Immature natural killer cell (primary cell): ENCODE measurements around the gene RALGPS1. TPM values are rescaled to one million over a fixed set of nuclear protein-coding genes. Genes with fewer than 3 reads are reported as not detected.
"Not testable (repeated sequence)": the region's sequence is repeated elsewhere in the genome, so short reads cannot be mapped to it uniquely, and the experiment has no call there.

Source experiments
- DNase-seq, 3 donors: peaks; one replicate each; pipeline ENCODE4 v3.0.0; 2022; ENCODE audit warnings: mixed read lengths in 1 of 3
- H3K27ac Mint-ChIP-seq, 6 donors: one replicate each; pipeline ENCODE4 v1.8.0; 2020; ENCODE audit warnings: mixed read lengths in 6 of 6, mild to moderate bottlenecking in 5 of 6, inconsistent platforms in 4 of 6, moderate library complexity in 3 of 6
- H3K27me3 Mint-ChIP-seq, 3 donors: one replicate each; pipeline ENCODE4 v1.8.0; 2020 to 2021; ENCODE audit warnings: low read depth in 3 of 3, mild to moderate bottlenecking in 3 of 3, mixed read lengths in 3 of 3, moderate library complexity in 3 of 3, inconsistent platforms in 1 of 3
- H3K36me3 Mint-ChIP-seq, 3 donors: one replicate each; pipeline ENCODE4 v1.8.0; 2020; ENCODE audit warnings: mixed read lengths in 3 of 3, inconsistent platforms in 2 of 3, mild to moderate bottlenecking in 2 of 3
- H3K4me1 Mint-ChIP-seq, 2 donors: one replicate each; pipeline ENCODE4 v1.8.0; 2020; ENCODE audit warnings: inconsistent platforms in 2 of 2, mild to moderate bottlenecking in 2 of 2, mixed read lengths in 2 of 2, moderate library complexity in 1 of 2
- H3K4me3 Mint-ChIP-seq, 5 donors: one replicate each; pipeline ENCODE4 v1.8.0; 2020; ENCODE audit warnings: mild to moderate bottlenecking in 5 of 5, mixed read lengths in 5 of 5, inconsistent platforms in 3 of 5, moderate library complexity in 3 of 5
- H3K9me3 Mint-ChIP-seq, 6 donors: one replicate each; pipeline ENCODE4 v1.8.0; 2020; ENCODE audit warnings: mild to moderate bottlenecking in 6 of 6, mixed read lengths in 6 of 6, inconsistent platforms in 4 of 6, moderate library complexity in 3 of 6
- polyA plus RNA-seq, 3 donors: library from polyadenylated mRNA; unstranded; fragments of 300-500 nt; fragmentation: Illumina TruSeq; gene quantifications; one replicate each; pipeline ENCODE4 v1.2.3, GENCODE V29; 2021

The RALGPS1 gene
- polyA plus RNA-seq, 3 donors from 2014 or later = 2.6 to 3.4 (median 2.9) TPM

DNA sequence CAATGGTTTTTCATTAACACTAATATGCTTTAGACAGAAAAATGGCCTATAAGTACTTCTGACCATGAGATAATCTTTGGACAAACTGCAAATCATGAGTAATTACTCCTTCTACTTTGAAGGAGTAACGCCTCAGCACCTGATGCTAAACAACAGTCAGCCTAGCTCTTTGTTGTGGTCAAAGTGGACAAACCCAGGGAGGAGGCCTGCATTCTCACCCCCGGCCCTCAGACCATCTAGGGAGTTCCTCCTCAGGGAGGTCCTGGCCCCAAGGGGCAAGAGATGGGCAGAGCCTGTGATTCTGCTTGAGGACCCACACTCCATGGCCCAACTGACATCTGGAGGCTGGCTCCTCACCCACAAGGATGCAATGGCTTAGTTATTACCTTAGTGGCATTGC lies 256.1 kb downstream of the RALGPS1 start:
- peaks cover 0 to 2% (median 0%) of the 10 kb centered on the region in 3 donors for H3K27me3 Mint-ChIP-seq
- peak in 2 of 3 donors; percentile 3 to 4 for DNase-seq
- no peaks in the 10 kb centered on the region for H3K4me1 Mint-ChIP-seq
- no peaks in the 10 kb centered on the region for H3K9me3 Mint-ChIP-seq
- H3K36me3 Mint-ChIP-seq = peaks cover 9 to 29% (median 14%) of the 10 kb centered on the region in 3 donors
- H3K4me3 Mint-ChIP-seq = no peak overlapping the region
- no peak overlapping the region for H3K27ac Mint-ChIP-seq

DNA sequence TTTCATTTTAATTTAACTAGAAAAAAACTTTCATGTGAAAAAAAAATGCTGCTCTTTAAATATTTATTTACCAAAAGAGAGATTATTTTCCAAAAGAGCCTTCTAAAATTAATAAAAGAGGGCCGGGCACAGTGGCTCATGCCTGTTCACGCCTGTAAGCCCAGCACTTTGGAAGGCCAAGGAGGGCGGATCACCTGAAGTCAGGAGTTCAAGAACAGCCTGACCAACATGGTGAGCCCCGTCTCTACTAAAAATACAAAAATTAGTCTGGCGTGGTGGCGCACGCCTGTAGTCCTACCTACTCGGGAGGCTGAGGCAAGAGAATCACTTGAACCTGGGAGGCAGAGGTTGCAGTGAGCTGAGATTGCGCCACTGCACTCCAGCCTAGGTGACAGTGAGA lies 256.8 kb downstream of the RALGPS1 start:
- peaks cover 9 to 35% (median 14%) of the 10 kb centered on the region in 3 donors for H3K36me3 Mint-ChIP-seq
- DNase-seq, H3K27ac Mint-ChIP-seq, H3K9me3 Mint-ChIP-seq, H3K4me3 Mint-ChIP-seq, H3K27me3 Mint-ChIP-seq, H3K4me1 Mint-ChIP-seq: not testable (repeated sequence)

DNA sequence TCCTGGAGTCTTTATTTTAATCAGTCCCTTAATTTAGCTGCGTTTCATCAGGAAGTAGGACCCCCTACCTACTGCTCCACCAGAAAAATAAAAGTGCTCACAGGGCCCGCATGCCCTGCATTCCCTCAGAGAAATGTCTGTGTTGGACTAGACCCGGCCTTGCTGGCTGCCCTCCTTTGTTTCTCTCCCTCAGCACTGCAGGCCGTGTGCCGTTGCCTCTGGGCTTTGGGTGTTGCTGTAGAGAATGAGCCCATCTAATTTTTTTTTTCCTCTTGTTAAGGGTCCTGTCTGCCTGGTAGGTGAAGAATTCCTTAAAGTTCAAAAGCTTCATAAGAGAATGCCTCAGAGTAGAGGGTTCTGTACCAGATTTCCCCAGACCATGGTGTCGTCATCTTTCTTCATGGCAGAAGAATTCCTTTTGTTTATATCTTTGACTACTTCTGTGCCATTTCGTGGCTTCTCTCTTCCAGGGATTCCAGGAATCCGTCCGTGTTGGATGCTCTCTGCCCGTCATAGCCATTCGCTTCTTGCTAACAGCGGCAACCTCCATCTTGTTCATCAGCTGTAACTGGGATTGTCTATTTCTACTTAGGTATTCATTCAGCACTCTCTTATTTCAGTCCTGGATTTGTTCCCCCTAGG lies 257.6 kb downstream of the RALGPS1 start:
- DNase-seq = no peak
- Mint-ChIP-seq H3K36me3 (peaks cover 9 to 35% (median 14%) of the 10 kb centered on the region in 3 donors), H3K4me1 (no peaks in the 10 kb centered on the region), H3K27ac (no peak overlapping the region), H3K27me3 (peaks cover 0 to 2% (median 0%) of the 10 kb centered on the region in 3 donors), H3K9me3 (no peaks in the 10 kb centered on the region), H3K4me3 (no peak overlapping the region)

DNA sequence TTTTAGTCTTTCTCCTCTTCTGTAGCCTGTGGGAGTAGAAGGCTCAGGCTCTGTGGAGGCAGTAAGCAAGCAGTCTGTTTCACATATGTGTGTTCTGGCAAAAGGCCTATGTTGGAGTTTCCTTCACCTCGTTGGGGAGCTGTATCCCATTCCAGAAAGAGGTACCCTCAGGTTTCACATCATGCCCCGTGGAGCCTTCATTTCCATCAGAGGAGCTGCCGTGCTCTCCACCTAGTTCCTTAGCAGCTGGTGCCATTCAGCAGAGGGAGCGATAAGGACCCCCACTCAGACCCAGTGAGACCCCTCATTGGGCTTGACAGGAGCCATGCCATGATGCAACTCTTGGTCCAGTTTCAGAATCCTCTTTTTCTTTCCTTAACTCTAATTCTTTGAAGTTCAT lies 258.5 kb downstream of the RALGPS1 start:
- H3K36me3 Mint-ChIP-seq = peaks cover 9 to 28% (median 14%) of the 10 kb centered on the region in 3 donors
- H3K4me1 Mint-ChIP-seq = no peaks in the 10 kb centered on the region
- H3K27me3 Mint-ChIP-seq = peaks cover 0 to 2% (median 0%) of the 10 kb centered on the region in 3 donors
- H3K9me3 Mint-ChIP-seq = no peaks in the 10 kb centered on the region
- H3K27ac Mint-ChIP-seq = no peak overlapping the region
- no peak for DNase-seq
- no peak overlapping the region for H3K4me3 Mint-ChIP-seq

DNA sequence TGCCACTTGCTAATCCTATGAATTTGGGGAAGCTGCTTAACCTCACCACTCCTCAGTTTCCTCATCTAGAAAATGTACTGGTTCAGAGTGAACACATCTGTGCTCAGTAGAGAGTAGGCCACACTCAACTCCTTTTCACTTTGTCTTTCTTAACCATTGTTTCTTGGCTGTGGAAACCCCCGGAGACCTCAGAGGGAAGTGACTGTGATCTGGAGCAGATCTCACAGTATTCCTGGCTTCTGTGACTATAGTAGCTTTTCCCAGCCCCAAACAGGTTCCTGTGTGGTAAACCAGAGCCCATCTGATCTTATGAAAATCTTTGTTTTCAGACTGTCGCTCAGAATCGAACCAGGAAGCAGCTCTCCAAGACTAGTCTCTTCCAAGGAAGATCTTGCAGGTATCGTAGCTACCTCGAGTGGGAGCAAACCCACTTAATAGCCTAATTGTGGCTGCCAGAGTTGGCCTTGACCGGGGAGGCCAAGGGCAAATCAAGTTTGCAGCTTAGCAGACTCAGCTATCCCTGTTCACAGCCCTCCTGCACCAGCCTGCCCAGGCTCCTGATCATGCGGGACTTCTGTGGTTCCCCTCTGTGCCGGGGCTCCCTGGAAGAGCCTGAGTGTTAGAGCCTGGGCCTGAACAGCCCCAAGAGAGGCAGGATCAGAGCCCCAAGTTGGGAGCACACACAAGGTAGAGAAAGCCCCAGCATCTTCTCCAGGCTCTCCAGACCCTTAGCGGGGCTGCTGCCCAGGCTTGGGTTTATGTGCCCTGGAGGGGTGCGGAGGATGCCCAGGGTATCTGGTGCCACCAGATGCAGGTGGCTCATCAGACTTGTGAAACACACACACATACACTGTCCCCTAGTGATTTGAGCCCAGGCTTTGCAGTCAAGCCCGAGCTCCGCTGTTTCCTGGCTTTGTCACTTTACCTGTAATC lies 260.1 kb downstream of the RALGPS1 start:
- DNase-seq = no peak
- H3K36me3 Mint-ChIP-seq = peaks cover 0 to 14% (median 8%) of the 10 kb centered on the region in 3 donors
- no peaks in the 10 kb centered on the region for H3K4me1 Mint-ChIP-seq
- no peak overlapping the region for H3K27ac Mint-ChIP-seq
- no peaks in the 10 kb centered on the region for H3K9me3 Mint-ChIP-seq
- H3K27me3 Mint-ChIP-seq = peaks cover 0 to 2% (median 0%) of the 10 kb centered on the region in 3 donors
- H3K4me3 Mint-ChIP-seq = no peak overlapping the region

DNA sequence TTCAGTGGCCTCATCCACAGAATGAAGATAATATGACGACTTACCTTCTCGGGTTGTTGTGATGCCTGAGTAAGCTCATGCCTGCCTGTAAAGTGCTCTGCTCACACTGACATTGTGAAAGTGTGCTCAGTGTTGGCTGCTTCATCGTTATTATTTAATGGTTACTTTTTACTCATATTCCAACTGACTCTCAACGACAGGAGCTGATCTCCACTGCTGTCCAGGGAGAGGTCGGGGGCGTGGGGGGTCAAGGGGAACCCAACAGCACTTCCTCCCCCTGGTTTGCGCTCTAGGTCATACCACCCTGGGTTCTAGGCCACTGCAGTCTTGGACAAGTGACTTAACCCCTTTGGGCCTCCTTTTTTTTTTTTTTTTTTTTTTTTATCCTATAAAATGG lies 260.7 kb downstream of the RALGPS1 start:
- no peak overlapping the region for H3K4me3 Mint-ChIP-seq
- no peak overlapping the region for H3K27ac Mint-ChIP-seq
- DNase-seq = no peak
- H3K9me3 Mint-ChIP-seq = no peaks in the 10 kb centered on the region
- H3K36me3 Mint-ChIP-seq = peaks cover 0 to 10% (median 5%) of the 10 kb centered on the region in 3 donors
- peaks cover 0 to 2% (median 0%) of the 10 kb centered on the region in 3 donors for H3K27me3 Mint-ChIP-seq
- no peaks in the 10 kb centered on the region for H3K4me1 Mint-ChIP-seq

DNA sequence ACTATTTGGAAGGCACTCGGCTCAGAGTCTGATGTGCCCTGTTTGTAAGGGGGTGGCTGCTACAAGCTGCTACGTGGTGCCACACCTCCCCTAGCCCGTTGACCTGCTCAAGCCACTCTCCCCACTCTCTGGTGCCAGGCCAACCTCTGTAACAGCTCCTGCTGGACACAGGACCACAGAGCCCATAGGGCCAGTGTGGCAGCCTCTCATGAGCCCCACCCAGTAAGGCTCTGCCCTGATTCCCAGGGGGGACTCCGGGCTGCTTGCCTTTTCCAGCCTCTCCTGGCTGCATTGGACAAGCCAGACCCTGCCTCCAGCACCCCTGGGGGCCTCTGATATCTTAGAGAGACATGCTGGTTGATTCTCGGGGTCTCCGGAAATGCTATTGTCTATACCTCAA lies 261.2 kb downstream of the RALGPS1 start:
- no peaks in the 10 kb centered on the region for H3K4me1 Mint-ChIP-seq
- peaks cover 0 to 10% (median 5%) of the 10 kb centered on the region in 3 donors for H3K36me3 Mint-ChIP-seq
- H3K27ac Mint-ChIP-seq = no peak overlapping the region
- no peaks in the 10 kb centered on the region for H3K9me3 Mint-ChIP-seq
- peaks cover 0 to 2% (median 0%) of the 10 kb centered on the region in 3 donors for H3K27me3 Mint-ChIP-seq
- H3K4me3 Mint-ChIP-seq = no peak overlapping the region
- no peak for DNase-seq

DNA sequence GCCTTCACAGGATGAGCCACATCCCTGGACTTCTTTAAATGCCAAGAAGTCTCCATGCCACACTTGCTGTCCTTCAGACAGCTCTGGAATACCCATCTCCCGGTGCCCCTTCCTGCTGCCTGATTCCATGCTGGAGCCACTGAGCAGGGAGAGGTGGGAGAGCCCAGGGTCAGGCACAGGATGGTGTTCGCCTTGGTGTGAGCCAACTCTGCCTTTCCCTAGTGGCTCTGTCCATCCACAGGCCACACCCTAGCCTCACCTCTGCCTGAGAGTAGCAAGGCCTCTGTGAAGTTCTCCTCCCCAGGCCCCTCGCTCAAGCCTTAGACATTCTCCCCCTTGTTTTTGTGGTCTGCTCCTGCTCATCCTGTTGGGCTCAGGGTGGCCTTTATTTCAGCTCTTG lies 262.0 kb downstream of the RALGPS1 start:
- Mint-ChIP-seq H3K27me3 (peaks cover 0 to 2% (median 0%) of the 10 kb centered on the region in 3 donors), H3K9me3 (no peaks in the 10 kb centered on the region), H3K27ac (no peak overlapping the region), H3K4me3 (no peak overlapping the region), H3K36me3 (peaks cover 0 to 10% (median 5%) of the 10 kb centered on the region in 3 donors), H3K4me1 (no peaks in the 10 kb centered on the region)
- no peak for DNase-seq

DNA sequence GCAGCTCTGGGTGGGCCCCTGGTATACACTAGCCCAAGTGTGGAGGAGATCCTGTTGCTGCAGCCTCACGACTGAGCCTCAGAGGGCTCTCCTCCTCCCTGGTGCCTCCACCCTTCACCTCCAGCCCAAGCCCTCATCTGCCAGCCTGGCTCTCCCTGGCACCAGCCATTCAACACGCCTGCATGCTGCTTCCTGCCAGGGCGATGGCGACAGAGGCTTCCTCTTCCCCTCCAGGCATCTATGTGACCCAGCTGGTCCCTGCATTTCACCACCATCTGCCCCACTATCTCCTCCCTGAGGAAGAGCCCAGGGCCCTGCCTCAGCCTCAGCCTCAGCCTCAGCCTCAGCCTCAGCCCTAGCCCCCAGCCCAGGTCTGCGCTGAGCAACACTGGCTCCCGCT lies 262.6 kb downstream of the RALGPS1 start:
- Mint-ChIP-seq H3K27me3 (peaks cover 0 to 2% (median 0%) of the 10 kb centered on the region in 3 donors), H3K27ac (no peak overlapping the region), H3K4me3 (no peak overlapping the region), H3K4me1 (no peaks in the 10 kb centered on the region), H3K36me3 (peaks cover 0 to 10% (median 5%) of the 10 kb centered on the region in 3 donors), H3K9me3 (no peaks in the 10 kb centered on the region)
- DNase-seq = no peak

DNA sequence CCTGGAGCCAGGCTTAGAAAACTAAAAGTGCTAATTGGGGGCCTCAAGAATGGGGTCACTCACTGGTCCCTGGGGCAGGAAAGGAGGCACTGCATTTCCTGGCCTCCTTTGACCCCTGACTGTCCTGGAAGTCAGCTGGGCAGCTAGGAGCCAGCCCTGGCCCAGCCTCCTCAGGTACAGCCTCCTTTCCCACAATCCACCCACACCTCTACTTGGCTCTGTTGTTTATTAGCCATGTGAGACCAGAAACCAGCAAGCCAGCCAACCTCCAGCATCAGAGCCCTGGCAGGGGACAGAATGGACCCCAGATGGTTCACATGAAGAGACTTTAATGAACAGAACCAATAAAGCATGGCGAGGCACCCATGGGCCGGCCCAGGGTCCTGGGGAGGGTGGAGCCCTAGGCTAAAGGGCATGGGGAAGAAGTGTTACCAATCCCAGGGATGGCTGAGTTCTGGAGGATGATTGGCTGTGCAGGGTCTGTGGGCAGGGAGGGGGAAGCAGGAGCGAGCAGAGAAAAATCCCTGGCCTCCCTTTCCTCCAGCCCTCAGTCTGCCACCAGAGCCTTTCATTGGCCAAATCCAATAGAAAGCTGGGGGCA lies 263.2 kb downstream of the RALGPS1 start:
- no peaks in the 10 kb centered on the region for H3K4me1 Mint-ChIP-seq
- H3K27me3 Mint-ChIP-seq = peaks cover 0 to 2% (median 0%) of the 10 kb centered on the region in 3 donors
- no peaks in the 10 kb centered on the region for H3K9me3 Mint-ChIP-seq
- no peak overlapping the region for H3K4me3 Mint-ChIP-seq
- no peak overlapping the region for H3K27ac Mint-ChIP-seq
- DNase-seq = no peak
- peaks cover 0 to 10% (median 3%) of the 10 kb centered on the region in 3 donors for H3K36me3 Mint-ChIP-seq

DNA sequence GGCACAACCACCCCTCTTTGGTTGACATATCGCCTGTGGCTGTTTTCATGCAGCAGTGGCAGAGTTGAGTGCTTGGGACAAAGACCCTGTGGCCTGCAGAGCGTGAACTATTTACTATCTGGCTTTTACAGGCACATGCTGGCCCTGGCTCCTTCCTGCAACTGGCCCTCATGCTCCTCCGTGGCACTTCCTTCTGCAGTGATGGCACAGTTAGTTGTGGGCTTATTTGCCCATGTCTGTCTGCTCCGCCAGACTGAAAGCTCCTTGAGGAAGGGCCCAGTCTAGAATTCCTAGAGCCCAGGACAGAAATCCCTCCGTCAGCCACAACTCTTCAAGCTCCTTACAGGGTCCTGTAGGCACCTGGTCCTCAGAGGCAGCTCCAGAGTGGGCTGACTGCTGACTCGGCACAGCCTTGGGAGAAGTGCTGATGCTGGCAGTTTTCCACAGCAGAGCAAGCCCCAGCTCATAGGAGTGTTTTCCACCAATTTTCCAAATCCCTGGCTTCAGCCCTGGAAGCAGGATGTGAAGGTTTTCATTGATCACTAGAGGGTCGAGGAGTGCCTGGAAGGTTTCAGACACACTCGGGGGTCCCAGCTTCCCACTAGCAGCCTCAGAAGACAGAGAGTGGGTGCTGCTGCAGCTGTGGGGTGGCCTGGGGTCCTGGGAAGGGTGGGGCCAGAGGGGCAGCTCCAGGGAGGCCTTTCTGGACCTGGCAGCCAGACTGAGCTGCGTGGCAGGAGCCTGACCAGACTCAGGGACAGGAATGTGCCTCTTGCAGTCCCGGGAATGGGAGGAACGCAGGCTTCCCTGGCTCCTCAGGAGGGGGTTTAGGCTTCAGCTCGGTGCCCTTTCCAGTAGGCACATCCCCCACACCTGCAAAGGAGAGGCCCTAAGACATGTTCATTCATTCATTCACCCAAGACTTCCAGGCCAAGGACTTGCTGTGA lies 264.4 kb downstream of the RALGPS1 start:
- no peak overlapping the region for H3K4me3 Mint-ChIP-seq
- no peaks in the 10 kb centered on the region for H3K9me3 Mint-ChIP-seq
- peaks cover 0 to 6% (median 3%) of the 10 kb centered on the region in 3 donors for H3K36me3 Mint-ChIP-seq
- no peak for DNase-seq
- peaks cover 0 to 3% (median 0%) of the 10 kb centered on the region in 3 donors for H3K27me3 Mint-ChIP-seq
- H3K27ac Mint-ChIP-seq = no peak overlapping the region
- H3K4me1 Mint-ChIP-seq = no peaks in the 10 kb centered on the region

DNA sequence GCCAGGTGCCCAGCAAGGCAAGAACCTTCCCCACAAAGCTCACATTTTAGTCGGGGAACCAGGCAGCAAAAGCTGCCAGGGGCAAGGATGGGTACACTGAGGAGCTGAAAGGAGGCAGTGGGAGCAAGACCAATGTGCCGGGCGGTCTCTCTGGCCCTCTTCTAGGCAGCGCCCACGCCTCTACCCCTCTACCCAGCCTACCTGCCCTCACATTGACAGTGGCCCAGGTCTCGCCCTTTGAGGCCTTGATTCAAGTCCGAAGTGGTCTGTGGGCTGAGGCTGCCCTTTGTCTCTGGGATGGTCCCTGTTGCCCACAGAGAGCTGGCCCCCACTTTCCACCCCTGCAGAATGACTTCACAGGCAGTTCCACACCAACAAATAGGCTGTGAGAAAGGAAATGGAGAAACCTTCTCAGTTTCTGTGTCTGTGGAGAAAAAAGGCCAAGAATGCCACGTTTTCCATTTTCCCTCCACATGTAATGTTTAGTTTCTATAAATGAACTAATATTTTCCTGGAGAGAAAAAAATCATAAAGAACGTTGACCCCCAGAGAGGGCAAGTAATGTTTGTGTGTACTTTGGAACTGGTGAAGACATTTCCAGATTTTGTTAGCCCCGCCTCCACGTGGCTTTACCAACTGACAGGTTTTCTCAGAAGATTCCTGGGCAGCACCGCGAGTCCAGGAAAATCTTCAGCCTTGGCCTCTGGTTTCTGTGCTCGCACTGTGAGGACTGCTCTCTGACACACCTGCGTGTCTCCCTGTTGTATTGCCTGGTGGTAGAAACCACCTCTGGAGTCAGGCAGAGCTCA lies 265.3 kb downstream of the RALGPS1 start:
- Mint-ChIP-seq H3K36me3 (peaks cover 0 to 6% (median 3%) of the 10 kb centered on the region in 3 donors), H3K4me3 (no peak overlapping the region), H3K27ac (no peak overlapping the region)

More for the DNA sequence above, 265.3 kb downstream of the RALGPS1 start:
- H3K4me1 Mint-ChIP-seq = no peaks in the 10 kb centered on the region
- no peaks in the 10 kb centered on the region for H3K9me3 Mint-ChIP-seq
- no peak for DNase-seq
- peaks cover 0 to 2% (median 0%) of the 10 kb centered on the region in 3 donors for H3K27me3 Mint-ChIP-seq
